Uterus (tissue), 4 donors: ENCODE data around the gene NEAT1. TPM values are rescaled to one million over a fixed set of nuclear protein-coding genes. Genes with fewer than 3 reads are reported as not detected.

Experiments
- DNase-seq, 2 donors: peaks; one replicate each; pipeline ENCODE4 v3.0.0-alpha.2; 2019 to 2020
- H3K27ac ChIP-seq, 2 donors: fragments of 200-600 bp; sonication (generic); 1 replicate in 1 of 2; 2 replicates in 1 of 2; pipeline ENCODE4 v1.5.1; 2016 to 2018
- H3K27me3 ChIP-seq, 2 donors: fragments of 200-600 bp; sonication (generic); one replicate each; pipeline ENCODE4 v1.5.1; 2018 to 2019; ENCODE audit warnings: control low read depth in 1 of 2
- H3K36me3 ChIP-seq, 2 donors: fragments of 200-600 bp; sonication (generic); one replicate each; pipeline ENCODE4 v1.5.1; 2019; ENCODE audit warnings: control low read depth in 1 of 2
- H3K4me1 ChIP-seq, 2 donors: fragments of 200-600 bp; sonication (generic); one replicate each; pipeline ENCODE4 v1.5.1; 2018 to 2019; ENCODE audit warnings: control low read depth in 1 of 2
- H3K4me3 ChIP-seq, 2 donors: fragments of 200-600 bp; sonication (generic); 1 replicate in 1 of 2; 2 replicates in 1 of 2; pipeline ENCODE4 v1.5.1; 2018 to 2019; ENCODE audit warnings: mild to moderate bottlenecking in 1 of 2
- H3K9me3 ChIP-seq, 2 donors: fragments of 200-600 bp; sonication (generic); one replicate each; pipeline ENCODE4 v1.5.1; 2019; ENCODE audit warnings: control low read depth in 1 of 2
- POLR2A ChIP-seq, 2 donors: fragments of 450-650 bp; IDR thresholded peaks; one replicate each; pipeline ENCODE4 v1.6.1; 2016; ENCODE audit warnings: antibody characterized with exemption in 2 of 2, mild to moderate bottlenecking in 1 of 2, moderate library complexity in 1 of 2
- intact Hi-C: fragments of 100-400 bp; cut with DNase I; formaldehyde crosslinking; loops from one replicate; pipeline ENCODE4 v1.15.1; 2023; ENCODE audit warnings: low total_unique reads
- total RNA-seq, 4 donors: library from RNA; depleted of rRNA in 3 of 4; stranded (reverse); fragments of >200 nt in 3 of 4; gene quantifications; one replicate each; pipeline versions ENCODE4 v1.1.0 to v1.2.4, GENCODE V29; 2014 to 2023
- TF ChIP-seq, protein P1 (sequence below), 4 experiments: fragments of 200-600 bp in 2 of 4; fragments of 450-650 bp in 2 of 4; sonication (generic) in 2 of 4; IDR thresholded peaks; one replicate each; pipeline ENCODE4 v1.5.1; 2016 to 2019; ENCODE audit warnings: antibody characterized with exemption in 4 of 4, mild to moderate bottlenecking in 2 of 4, moderate library complexity in 1 of 4
- donor health status: DM: yes; HTN: yes; CAD: no.

NEAT1 gene
- total RNA-seq, 4 donors from 2014 or later: 33.6 to 932 (median 120) TPM

DNA sequence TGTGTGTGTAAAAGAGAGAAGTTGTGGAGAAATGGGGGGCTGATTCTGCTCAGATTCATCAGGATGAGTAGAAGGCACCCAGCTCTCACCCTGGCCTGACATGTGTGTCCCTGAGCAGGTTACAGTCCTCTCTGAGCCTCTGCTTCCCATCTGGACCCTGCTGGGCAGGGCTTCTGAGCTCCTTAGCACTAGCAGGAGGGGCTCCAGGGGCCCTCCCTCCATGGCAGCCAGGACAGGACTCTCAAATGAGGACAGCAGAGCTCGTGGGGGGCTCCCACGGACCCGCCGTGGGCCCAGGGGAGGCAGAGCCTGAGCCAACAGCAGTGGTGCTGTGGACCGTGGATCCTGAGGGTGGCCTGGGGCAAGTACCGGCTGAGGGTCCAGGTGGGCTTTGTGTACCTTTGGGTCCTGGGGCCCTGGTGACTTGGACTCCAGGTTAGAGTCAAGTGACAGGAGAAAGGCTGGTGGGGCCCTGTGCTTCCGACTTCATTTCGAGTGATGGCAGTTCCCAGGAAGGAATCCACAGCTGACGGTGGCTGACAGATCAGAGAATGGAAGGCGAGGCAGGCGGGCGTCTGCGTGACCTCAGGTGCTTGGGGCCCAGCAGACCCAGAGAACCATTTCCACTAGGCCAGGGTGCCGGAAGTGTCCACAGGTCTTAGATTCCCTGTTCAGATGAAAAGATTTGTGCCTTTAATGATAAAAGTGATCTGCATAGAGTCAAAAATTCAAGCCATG, 21.9 kb downstream of the NEAT1 start:
- TF ChIP-seq POLR2A (IDR thresholded peaks at IDR 0.05): no peak
- TF ChIP-seq, protein P1, sequence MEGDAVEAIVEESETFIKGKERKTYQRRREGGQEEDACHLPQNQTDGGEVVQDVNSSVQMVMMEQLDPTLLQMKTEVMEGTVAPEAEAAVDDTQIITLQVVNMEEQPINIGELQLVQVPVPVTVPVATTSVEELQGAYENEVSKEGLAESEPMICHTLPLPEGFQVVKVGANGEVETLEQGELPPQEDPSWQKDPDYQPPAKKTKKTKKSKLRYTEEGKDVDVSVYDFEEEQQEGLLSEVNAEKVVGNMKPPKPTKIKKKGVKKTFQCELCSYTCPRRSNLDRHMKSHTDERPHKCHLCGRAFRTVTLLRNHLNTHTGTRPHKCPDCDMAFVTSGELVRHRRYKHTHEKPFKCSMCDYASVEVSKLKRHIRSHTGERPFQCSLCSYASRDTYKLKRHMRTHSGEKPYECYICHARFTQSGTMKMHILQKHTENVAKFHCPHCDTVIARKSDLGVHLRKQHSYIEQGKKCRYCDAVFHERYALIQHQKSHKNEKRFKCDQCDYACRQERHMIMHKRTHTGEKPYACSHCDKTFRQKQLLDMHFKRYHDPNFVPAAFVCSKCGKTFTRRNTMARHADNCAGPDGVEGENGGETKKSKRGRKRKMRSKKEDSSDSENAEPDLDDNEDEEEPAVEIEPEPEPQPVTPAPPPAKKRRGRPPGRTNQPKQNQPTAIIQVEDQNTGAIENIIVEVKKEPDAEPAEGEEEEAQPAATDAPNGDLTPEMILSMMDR (IDR thresholded peaks at IDR 0.05): no peak
- H3K4me3 ChIP-seq: no peak overlapping the region
- H3K27ac ChIP-seq: peak overlapping the region; percentile 20 to 45
- DNase-seq: peak; percentile 17 to 22
- peaks cover 0 to 10% of the 10 kb centered on the region in 2 donors for H3K4me1 ChIP-seq
- no peaks in the 10 kb centered on the region for H3K9me3 ChIP-seq
- no peaks in the 10 kb centered on the region for H3K27me3 ChIP-seq
- H3K36me3 ChIP-seq: no peaks in the 10 kb centered on the region
- intact Hi-C loops: no loop called here

DNA sequence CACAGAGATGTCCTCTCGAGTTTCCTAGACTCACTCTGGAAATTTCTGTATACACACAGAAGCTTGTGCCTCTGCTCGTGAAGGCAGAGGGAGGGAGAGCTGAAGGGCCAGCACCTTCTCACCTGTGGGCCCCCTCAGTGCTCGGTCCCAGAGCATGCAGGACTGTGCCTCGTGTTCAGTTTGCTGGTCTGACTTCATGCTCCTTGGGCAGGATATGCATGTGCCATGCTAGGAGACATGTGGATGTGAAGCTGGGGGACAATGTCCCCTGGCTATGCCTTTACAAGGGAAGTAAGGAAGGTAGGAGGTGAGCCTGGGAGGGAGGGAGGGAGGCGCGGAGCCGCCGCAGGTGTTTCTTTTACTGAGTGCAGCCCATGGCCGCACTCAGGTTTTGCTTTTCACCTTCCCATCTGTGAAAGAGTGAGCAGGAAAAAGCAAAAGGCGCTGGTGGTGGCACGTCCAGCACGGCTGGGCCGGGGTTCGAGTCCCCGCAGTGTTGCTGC, 22.6 kb downstream of the NEAT1 start:
- intact Hi-C loops: no loop called here
- Histone ChIP-seq H3K4me1 (peaks cover 0 to 10% of the 10 kb centered on the region in 2 donors), H3K9me3 (no peaks in the 10 kb centered on the region), H3K4me3 (no peak overlapping the region), H3K27ac (peak overlapping the region; percentile 20 to 45), H3K36me3 (no peaks in the 10 kb centered on the region), H3K27me3 (no peaks in the 10 kb centered on the region)
- DNase-seq: peak in 1 of 2 donors; percentile 14
- TF ChIP-seq, protein P1 (IDR thresholded peaks at IDR 0.05): no peak
- no peak for TF ChIP-seq POLR2A (IDR thresholded peaks at IDR 0.05)

DNA sequence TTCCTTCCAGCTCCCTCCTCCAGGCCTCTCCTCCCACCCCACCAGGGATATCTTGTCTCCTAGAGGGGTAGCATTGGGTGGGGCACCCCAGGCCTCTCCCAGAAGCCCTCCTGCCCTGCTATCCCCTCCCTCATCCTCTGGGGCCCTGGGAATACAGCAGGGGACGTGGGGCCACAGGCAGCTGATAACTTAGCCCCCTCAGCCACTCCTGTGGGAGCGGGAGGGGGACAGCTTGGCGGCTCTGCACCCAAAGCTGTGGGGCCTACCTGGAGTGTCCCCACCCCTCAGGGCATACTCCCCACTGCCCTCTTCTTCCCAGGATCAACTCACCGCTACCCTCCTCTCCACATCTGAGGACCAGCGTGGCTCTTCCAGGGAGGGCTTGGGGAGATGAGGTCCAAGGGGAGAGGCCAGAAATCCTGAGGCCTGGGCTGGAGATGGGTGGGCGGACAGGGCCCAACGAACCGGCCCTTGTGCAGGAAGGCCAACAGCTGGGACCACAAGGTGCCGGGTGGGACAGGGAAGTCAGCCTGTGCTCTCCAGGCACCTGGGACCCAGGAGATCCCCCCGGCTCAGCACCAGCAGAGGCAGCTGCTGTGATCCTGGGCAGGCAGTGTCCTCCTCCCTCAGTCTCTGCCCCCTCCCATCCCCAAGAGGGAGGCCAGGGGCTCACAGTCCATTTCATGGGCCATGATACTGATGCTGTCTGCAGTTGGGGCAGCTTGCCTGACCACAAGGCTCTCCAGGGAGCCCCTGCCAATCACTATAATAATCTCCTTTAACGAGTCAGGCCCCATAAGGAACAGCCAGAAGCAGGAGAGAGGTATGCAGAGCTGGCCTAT, 23.2 kb downstream of the NEAT1 start:
- Histone ChIP-seq H3K9me3 (no peaks in the 10 kb centered on the region), H3K36me3 (no peaks in the 10 kb centered on the region), H3K4me1 (peaks cover 0 to 10% of the 10 kb centered on the region in 2 donors), H3K27me3 (no peaks in the 10 kb centered on the region), H3K4me3 (no peak overlapping the region), H3K27ac (peak overlapping the region; percentile 41 to 45)
- DNase-seq: peak; percentile 31 to 36
- TF ChIP-seq, protein P1 (IDR thresholded peaks at IDR 0.05): no peak
- no peak for TF ChIP-seq POLR2A (IDR thresholded peaks at IDR 0.05)
- intact Hi-C loops: no loop called here

DNA sequence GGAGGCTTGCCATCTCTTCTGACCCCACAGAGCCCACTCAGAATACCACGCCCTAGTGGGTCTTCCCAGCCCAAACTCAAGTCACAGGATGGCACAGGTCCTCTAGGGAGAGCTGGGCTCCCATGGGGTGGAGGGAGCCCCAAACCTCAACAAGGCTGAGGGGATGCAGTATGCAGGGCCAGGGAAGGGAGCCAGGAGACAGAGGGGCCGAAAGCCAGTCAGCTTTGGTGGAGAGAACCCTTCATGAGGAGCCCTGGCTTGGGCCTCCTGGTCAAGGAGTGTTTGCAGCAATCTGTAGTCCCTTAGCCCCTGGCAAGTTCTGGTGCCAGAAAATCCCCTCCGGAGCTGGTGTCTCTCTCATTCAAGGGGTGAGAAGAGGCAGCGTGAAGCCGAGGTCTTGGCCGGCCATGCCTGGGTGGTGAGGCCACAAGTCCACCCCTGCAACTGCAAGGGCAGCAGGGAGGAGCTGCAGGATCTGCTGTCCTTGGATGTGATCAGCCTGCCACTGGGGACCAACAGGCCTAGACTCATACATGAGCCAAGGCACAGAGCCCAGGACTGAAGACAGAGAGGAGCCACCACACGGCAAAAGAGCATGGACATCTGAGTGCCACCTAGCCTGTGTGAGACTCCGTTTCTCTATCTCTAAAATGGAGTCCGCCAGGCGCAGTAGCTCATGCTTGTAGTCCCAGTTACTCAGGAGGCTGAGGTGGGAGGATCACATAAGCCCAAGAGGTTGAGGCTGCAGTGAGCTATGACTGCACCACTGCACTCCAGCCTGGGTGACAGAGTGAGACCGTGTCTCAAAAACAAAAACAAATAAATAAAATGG, 24.1 kb downstream of the NEAT1 start:
- no peak overlapping the region for H3K4me3 ChIP-seq
- intact Hi-C loops: no loop called here
- H3K4me1 ChIP-seq: peaks cover 0 to 8% of the 10 kb centered on the region in 2 donors
- TF ChIP-seq, protein P1 (IDR thresholded peaks at IDR 0.05): no peak
- no peak for TF ChIP-seq POLR2A (IDR thresholded peaks at IDR 0.05)
- peak overlapping the region; percentile 41 to 45 for H3K27ac ChIP-seq
- no peaks in the 10 kb centered on the region for H3K9me3 ChIP-seq
- no peaks in the 10 kb centered on the region for H3K27me3 ChIP-seq
- DNase-seq: peak; percentile 41
- no peaks in the 10 kb centered on the region for H3K36me3 ChIP-seq
